Osteocyte (in vitro differentiated cells): ENCODE results near the gene ZBTB9. TPM values are rescaled to one million over a fixed set of nuclear protein-coding genes. Genes with fewer than 3 reads are reported as not detected.
"Not testable (repeated sequence)": the region's sequence is repeated elsewhere in the genome, so short reads cannot be mapped to it uniquely, and the experiment has no call there.

ENCODE experiments used
- DNase-seq: peaks from one replicate; pipeline ENCODE4 v3.0.0; 2021; ENCODE audit warnings: mixed read lengths; ENCODE audit not compliant: unreplicated experiment; ENCODE audit errors: extremely low spot score
- H3K27ac Mint-ChIP-seq: one replicate; pipeline ENCODE4 v1.8.0; 2021; ENCODE audit warnings: mild to moderate bottlenecking, mixed read lengths; ENCODE audit not compliant: unreplicated experiment
- H3K27me3 Mint-ChIP-seq: one replicate; pipeline ENCODE4 v1.8.0; 2021; ENCODE audit warnings: mixed read lengths; ENCODE audit not compliant: unreplicated experiment
- H3K36me3 Mint-ChIP-seq: one replicate; pipeline ENCODE4 v1.8.0; 2021; ENCODE audit warnings: mixed read lengths; ENCODE audit not compliant: unreplicated experiment
- H3K4me1 Mint-ChIP-seq: one replicate; pipeline ENCODE4 v1.8.0; 2021; ENCODE audit warnings: mixed read lengths; ENCODE audit not compliant: unreplicated experiment
- H3K4me3 Mint-ChIP-seq: one replicate; pipeline ENCODE4 v1.8.0; 2021; ENCODE audit warnings: mild to moderate bottlenecking, moderate library complexity, mixed read lengths; ENCODE audit not compliant: unreplicated experiment
- H3K9me3 Mint-ChIP-seq: one replicate; pipeline ENCODE4 v1.8.0; 2021; ENCODE audit warnings: mixed read lengths; ENCODE audit not compliant: unreplicated experiment
- total RNA-seq: library from RNA; stranded (reverse); gene quantifications from 2 replicates; pipeline ENCODE4 v1.2.1, GENCODE V29; 2021
- TF ChIP-seq, protein P1 (sequence below): fragments of 200-600 bp; sonication (generic); IDR thresholded peaks from 2 replicates; pipeline ENCODE4 v1.5.0; 2021; ENCODE audit warnings: antibody characterized with exemption, mild to moderate bottlenecking, moderate library complexity

Gene ZBTB9
- total RNA-seq, 1 donor from 2014 or later: 7.0 TPM

DNA sequence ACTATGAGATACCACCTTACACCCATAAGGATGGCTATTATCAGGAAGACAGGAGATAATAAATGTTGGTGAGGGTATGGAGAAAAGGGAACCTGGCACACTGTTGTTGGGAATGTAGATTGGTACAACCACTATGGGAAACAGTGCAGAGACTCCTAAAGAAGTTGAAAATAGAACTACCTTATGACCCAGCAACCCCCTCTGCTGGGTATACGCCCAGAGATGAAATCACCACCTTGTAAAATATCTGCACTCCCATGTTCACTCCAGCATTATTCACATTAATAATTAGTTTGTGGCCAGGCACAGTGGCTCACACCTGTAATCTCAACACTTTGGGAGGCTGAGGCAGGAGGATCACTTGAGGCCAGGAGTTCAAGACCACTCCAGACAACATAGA is 26.8 kb downstream of the ZBTB9 start:
- no peak for DNase-seq
- H3K9me3 Mint-ChIP-seq: no peaks in the 10 kb centered on the region
- H3K27me3 Mint-ChIP-seq: peaks cover 26% of the 10 kb centered on the region
- H3K4me3 Mint-ChIP-seq: no peak overlapping the region
- H3K36me3 Mint-ChIP-seq: no peaks in the 10 kb centered on the region
- H3K4me1 Mint-ChIP-seq: no peaks in the 10 kb centered on the region
- H3K27ac Mint-ChIP-seq: no peak overlapping the region
- TF ChIP-seq, protein P1, sequence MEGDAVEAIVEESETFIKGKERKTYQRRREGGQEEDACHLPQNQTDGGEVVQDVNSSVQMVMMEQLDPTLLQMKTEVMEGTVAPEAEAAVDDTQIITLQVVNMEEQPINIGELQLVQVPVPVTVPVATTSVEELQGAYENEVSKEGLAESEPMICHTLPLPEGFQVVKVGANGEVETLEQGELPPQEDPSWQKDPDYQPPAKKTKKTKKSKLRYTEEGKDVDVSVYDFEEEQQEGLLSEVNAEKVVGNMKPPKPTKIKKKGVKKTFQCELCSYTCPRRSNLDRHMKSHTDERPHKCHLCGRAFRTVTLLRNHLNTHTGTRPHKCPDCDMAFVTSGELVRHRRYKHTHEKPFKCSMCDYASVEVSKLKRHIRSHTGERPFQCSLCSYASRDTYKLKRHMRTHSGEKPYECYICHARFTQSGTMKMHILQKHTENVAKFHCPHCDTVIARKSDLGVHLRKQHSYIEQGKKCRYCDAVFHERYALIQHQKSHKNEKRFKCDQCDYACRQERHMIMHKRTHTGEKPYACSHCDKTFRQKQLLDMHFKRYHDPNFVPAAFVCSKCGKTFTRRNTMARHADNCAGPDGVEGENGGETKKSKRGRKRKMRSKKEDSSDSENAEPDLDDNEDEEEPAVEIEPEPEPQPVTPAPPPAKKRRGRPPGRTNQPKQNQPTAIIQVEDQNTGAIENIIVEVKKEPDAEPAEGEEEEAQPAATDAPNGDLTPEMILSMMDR: no peak

DNA sequence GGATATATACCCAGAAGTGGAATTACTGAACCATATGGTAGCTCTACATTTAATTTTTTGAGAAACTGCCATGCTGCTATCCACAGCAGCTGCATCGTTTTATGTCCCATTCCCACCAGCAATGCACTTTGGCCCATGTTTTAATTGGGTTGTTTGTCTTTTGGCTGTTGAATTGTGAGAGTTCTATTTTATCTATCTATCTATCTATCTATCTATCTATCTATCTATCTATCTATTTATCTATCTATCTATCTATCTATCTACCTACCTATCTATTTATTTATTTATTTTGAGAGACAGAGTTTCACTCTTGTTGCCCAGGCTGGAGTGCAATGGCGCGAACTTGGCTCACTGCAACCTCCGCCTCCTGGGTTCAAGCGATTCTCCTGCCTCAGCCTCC is 28.2 kb downstream of the ZBTB9 start:
- not testable (repeated sequence) for H3K36me3 Mint-ChIP-seq, H3K4me3 Mint-ChIP-seq, H3K9me3 Mint-ChIP-seq, H3K27ac Mint-ChIP-seq, H3K4me1 Mint-ChIP-seq, DNase-seq
- H3K27me3 Mint-ChIP-seq: peaks cover 26% of the 10 kb centered on the region

DNA sequence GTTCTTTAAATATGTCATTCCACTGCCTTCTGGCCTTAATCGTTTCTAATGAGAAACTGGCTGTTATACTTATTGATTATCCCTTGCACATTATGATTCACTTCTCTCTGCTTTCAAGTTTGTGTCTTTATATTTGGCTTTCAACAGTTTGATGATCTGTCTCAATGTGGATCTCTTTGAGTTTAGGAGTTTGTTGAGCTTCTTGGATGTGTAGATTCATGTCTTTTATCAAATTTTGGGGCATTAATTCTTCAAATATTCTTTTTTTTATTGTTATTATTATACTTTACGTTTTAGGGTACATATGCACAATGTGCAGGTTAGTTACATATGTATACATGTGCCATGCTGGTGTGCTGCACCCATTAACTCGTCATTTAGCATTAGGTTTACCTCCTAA is 29.3 kb downstream of the ZBTB9 start:
- peaks cover 24% of the 10 kb centered on the region for H3K27me3 Mint-ChIP-seq
- no peaks in the 10 kb centered on the region for H3K9me3 Mint-ChIP-seq

DNA sequence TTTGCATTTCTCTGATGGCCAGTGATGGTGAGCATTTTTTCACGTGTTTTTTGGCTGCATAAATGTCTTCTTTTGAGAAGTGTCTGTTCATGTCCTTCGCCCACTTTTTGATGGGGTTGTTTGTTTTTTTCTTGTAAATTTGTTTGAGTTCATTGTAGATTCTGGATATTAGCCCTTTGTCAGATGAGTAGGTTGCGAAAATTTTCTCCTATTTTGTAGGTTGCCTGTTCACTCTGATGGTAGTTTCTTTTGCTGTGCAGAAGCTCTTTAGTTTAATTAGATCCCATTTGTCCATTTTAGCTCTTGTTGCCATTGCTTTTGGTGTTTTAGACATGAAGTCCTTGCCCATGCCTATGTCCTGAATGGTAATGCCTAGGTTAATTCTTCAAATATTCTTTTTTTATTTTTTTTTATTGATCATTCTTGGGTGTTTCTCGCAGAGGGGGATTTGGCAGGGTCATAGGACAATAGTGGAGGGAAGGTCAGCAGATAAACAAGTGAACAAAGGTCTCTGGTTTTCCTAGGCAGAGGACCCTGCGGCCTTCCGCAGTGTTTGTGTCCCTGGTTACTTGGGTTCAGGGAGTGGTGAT is 30.4 kb downstream of the ZBTB9 start:
- H3K36me3 Mint-ChIP-seq, H3K4me3 Mint-ChIP-seq, H3K9me3 Mint-ChIP-seq, DNase-seq, H3K4me1 Mint-ChIP-seq, H3K27ac Mint-ChIP-seq: not testable (repeated sequence)
- peaks cover 18% of the 10 kb centered on the region for H3K27me3 Mint-ChIP-seq

More for the DNA sequence above, 29.3 kb downstream of the ZBTB9 start:
- no peak overlapping the region for H3K4me3 Mint-ChIP-seq
- H3K27ac Mint-ChIP-seq: no peak overlapping the region
- H3K36me3 Mint-ChIP-seq: no peaks in the 10 kb centered on the region
- no peaks in the 10 kb centered on the region for H3K4me1 Mint-ChIP-seq
- no peak for DNase-seq
- TF ChIP-seq, protein P1: no peak

DNA sequence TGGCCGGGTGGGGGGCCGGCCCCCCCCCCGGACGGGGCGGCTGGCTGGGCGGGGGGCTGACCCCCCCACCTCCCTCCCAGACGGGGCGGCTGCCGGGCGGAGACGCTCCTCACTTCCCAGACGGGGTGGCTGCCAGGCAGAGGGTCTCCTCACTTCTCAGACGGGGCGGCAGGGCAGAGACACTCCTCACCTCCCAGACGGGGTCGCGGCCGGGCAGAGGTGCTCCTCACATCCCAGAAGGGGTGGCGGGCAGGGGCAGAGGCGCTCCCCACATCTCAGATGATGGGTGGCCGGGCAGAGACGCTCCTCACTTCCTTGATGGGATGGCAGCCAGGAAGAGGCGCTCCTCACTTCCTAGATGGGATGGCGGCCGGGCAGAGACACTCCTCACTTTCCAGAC is 31.3 kb downstream of the ZBTB9 start:
- not testable (repeated sequence) for H3K4me3 Mint-ChIP-seq, H3K27ac Mint-ChIP-seq, H3K9me3 Mint-ChIP-seq, H3K4me1 Mint-ChIP-seq, DNase-seq, H3K36me3 Mint-ChIP-seq
- H3K27me3 Mint-ChIP-seq: peaks cover 22% of the 10 kb centered on the region

DNA sequence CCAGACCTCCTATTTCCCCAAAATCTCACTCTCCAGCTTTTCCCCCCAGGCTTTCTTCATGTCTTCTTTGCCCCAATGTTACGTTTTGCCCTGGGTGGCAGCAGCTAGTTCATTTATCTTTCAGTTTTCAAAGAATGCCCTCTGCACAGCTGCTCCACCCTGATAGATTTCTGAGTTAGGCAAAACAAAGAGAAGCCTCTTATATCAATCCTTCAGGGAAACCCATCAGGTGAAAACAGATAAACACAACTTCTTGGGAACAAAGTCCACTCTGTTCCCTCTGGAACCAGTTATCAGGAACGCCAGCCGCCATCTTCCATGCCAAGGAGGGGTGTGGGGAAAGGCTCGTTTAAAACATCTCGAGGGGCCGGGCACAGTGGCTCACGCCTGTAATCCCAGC is 34.0 kb downstream of the ZBTB9 start:
- TF ChIP-seq, protein P1: no peak

DNA sequence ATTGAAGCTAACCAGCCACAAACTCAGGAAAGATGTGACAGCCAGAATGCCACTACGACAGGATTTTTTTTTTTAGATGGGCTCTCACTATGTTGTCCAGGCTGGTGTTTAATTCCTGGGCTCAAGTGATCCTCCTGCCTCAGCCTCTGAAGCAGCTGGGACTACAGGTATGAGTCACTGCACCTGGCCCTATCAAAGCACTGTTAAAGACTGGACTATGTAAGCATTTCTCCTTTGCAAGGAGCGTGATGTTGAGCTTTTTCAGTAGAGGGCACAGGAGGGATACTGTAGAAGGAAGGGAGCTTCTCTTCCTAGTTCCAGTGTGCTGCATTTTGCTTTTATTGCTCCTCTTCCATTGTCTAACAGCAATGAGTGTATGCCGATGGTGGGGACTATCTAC is 35.8 kb downstream of the ZBTB9 start:
- Mint-ChIP-seq H3K36me3 (no peaks in the 10 kb centered on the region), H3K4me3 (no peak overlapping the region), H3K27me3 (peaks cover 28% of the 10 kb centered on the region), H3K27ac (no peak overlapping the region), H3K4me1 (peaks cover 3% of the 10 kb centered on the region), H3K9me3 (no peaks in the 10 kb centered on the region)
- TF ChIP-seq, protein P1: no peak
- no peak for DNase-seq

More for the DNA sequence above, 34.0 kb downstream of the ZBTB9 start:
- Mint-ChIP-seq H3K36me3 (no peaks in the 10 kb centered on the region), H3K27me3 (peaks cover 29% of the 10 kb centered on the region), H3K9me3 (no peaks in the 10 kb centered on the region), H3K4me1 (peaks cover 3% of the 10 kb centered on the region), H3K27ac (no peak overlapping the region), H3K4me3 (no peak overlapping the region)
- no peak for DNase-seq
